Effector memory CD4-positive, alpha-beta T cell (primary cell): ENCODE measurements around the gene PCGF2.

Source experiments
- DNase-seq, 3 donors: peaks; one replicate each; pipeline ENCODE4 v3.0.0-alpha.2; 2020
- H3K27ac ChIP-seq: 2 replicates; pipeline ENCODE4 v1.7.0; 2013; ENCODE audit warnings: mild to moderate bottlenecking, low read length, moderate library complexity; ENCODE audit not compliant: insufficient read depth, poor library complexity, severe bottlenecking
- H3K27me3 ChIP-seq: replicated peaks from 2 replicates; pipeline ENCODE4 v1.7.0; 2013; ENCODE audit warnings: mild to moderate bottlenecking, low read length; ENCODE audit not compliant: insufficient read depth, control insufficient read depth, poor library complexity, severe bottlenecking
- H3K36me3 ChIP-seq: 2 replicates; pipeline ENCODE4 v1.7.0; 2013; ENCODE audit warnings: mild to moderate bottlenecking, low read length, moderate library complexity; ENCODE audit not compliant: control insufficient read depth, insufficient read depth
- H3K4me1 ChIP-seq: 2 replicates; pipeline ENCODE4 v1.7.0; 2013; ENCODE audit warnings: low read length, mild to moderate bottlenecking; ENCODE audit not compliant: control insufficient read depth, insufficient read depth, poor library complexity, severe bottlenecking
- H3K4me3 ChIP-seq: 2 replicates; pipeline ENCODE4 v1.7.0; 2013; ENCODE audit warnings: low read length, low read depth, mild to moderate bottlenecking; ENCODE audit not compliant: insufficient read depth, poor library complexity, severe bottlenecking
- H3K9me3 ChIP-seq: 2 replicates; pipeline ENCODE4 v1.7.0; 2013; ENCODE audit warnings: mild to moderate bottlenecking, low read length, moderate library complexity; ENCODE audit not compliant: control insufficient read depth

PCGF2 gene

DNA sequence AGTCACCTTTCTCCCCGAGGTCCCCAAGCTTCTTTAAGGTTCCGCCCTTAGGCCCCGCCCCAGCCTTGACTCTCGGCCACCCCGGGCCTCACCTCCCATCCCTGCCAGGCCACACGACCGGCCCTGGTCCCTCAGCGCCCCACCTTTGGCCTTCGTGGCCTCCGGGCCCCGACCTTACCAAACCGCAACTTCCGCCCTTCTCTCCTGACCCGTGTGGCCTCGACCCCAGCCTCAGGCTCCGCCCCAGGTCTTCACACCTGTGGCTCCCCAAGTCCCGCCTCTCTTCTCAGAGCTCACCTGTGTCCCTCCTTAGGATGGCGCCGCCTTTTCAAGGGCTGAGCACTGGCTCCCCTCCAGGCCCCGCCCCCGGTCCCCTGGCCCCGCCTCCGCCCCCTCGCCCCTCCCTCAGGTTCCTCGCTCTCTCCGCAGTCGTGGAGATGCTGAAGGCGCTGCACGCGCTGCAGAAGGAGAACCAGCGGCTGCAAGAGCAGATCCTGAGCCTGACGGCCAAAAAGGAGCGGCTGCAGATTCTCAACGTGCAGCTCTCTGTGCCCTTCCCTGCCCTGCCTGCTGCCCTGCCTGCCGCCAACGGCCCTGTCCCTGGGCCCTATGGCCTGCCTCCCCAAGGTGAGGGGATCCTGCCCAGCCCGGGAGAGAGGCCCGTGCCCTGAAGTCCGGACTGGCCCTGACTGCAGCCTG lies 28.0 kb downstream of the PCGF2 start:
- Histone ChIP-seq H3K27me3 (no peaks in the 10 kb centered on the region), H3K4me1 (peaks cover 8% of the 10 kb centered on the region), H3K27ac (no peak overlapping the region), H3K9me3 (no peaks in the 10 kb centered on the region), H3K4me3 (no peak overlapping the region), H3K36me3 (peaks cover 70% of the 10 kb centered on the region)
- no peak for DNase-seq

DNA sequence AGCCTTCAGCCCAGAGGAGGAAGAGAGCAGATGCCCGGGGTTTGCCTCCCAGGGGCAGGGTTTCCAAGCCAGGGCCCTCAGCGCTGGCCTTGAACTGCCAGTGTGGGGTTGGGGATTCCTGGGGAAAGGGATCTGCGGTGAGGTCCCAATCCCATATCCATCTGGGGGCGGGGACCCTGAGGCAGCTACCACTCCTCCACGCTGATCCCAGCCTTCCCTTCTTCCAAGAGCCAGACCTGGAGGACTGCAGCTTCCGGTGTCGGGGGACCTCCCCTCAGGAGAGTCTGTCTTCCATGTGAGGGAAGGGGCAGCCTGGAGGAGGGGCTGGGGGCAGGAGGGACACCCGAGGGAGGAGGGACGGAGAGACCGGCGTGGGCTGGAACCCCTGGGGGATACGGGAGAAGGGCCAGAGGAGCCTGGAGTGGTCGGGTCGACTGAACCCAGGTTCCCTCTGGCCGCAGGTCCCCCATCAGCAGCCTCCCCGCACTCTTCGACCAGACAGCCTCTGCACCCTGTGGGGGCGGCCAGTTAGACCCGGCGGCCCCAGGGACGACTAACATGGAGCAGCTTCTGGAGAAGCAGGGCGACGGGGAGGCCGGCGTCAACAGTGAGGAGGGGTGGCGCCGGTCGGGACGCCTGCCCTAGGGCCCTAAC lies 28.7 kb downstream of the PCGF2 start:
- Histone ChIP-seq H3K27me3 (no peaks in the 10 kb centered on the region), H3K4me3 (no peak overlapping the region), H3K9me3 (no peaks in the 10 kb centered on the region), H3K27ac (no peak overlapping the region), H3K36me3 (peaks cover 70% of the 10 kb centered on the region), H3K4me1 (peaks cover 1% of the 10 kb centered on the region)
- no peak for DNase-seq

DNA sequence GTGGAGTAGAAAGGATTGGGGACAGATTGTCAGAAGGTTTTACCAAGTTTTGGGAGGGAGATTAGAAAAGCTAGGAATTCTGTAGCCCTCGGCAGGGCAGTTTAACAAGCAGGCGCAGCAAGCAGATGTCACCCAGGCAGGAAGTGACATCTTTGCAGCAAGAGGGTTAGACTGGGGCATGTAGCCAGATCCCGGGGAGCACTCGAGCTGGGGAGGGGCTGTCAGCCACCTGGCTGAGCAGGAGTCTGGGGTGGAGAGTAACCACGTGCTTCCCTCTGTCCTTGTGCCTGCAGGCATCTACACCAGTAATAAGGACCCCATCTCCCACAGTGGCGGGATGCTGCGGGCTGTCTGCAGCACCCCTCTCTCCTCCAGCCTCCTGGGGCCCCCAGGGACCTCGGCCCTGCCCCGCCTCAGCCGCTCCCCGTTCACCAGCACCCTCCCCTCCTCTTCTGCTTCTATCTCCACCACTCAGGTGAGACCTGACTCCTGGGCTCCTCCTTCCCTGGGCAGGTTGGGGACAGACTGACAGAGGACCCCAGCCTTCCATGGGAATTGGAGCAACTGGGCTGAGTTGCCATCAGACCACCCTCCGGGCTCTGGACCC lies 30.9 kb downstream of the PCGF2 start:
- Histone ChIP-seq H3K4me1 (no peaks in the 10 kb centered on the region), H3K36me3 (peaks cover 85% of the 10 kb centered on the region), H3K27ac (no peak overlapping the region), H3K9me3 (no peaks in the 10 kb centered on the region), H3K4me3 (no peak overlapping the region), H3K27me3 (no peaks in the 10 kb centered on the region)
- no peak for DNase-seq

DNA sequence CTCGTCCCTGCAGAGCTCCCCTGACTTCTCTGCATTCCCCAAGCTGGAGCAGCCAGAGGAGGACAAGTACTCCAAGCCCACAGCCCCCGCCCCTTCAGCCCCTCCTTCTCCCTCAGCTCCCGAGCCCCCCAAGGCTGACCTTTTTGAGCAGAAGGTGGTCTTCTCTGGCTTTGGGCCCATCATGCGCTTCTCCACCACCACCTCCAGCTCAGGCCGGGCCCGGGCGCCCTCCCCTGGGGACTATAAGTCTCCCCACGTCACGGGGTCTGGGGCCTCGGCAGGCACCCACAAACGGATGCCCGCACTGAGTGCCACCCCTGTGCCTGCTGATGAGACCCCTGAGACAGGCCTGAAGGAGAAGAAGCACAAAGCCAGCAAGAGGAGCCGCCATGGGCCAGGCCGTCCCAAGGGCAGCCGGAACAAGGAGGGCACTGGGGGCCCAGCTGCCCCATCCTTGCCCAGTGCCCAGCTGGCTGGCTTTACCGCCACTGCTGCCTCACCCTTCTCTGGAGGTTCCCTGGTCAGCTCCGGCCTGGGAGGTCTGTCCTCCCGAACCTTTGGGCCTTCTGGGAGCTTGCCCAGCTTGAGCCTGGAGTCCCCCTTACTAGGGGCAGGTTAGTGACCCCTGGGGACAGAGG lies 31.6 kb downstream of the PCGF2 start:
- peaks cover 85% of the 10 kb centered on the region for H3K36me3 ChIP-seq
- H3K9me3 ChIP-seq = no peaks in the 10 kb centered on the region
- no peaks in the 10 kb centered on the region for H3K27me3 ChIP-seq
- no peak overlapping the region for H3K27ac ChIP-seq
- H3K4me1 ChIP-seq = no peaks in the 10 kb centered on the region
- no peak for DNase-seq
- H3K4me3 ChIP-seq = no peak overlapping the region

GRCh38 chr17:38715216-38715943 lies 32.8 kb downstream of the PCGF2 start:
- Histone ChIP-seq H3K4me1 (no peaks in the 10 kb centered on the region), H3K27me3 (no peaks in the 10 kb centered on the region), H3K4me3 (no peak overlapping the region), H3K36me3 (peaks cover 84% of the 10 kb centered on the region), H3K27ac (no peak overlapping the region), H3K9me3 (no peaks in the 10 kb centered on the region)
- no peak for DNase-seq

GRCh38 chr17:38713456-38714075 lies 34.6 kb downstream of the PCGF2 start:
- H3K27me3 ChIP-seq = no peaks in the 10 kb centered on the region
- DNase-seq = no peak
- no peak overlapping the region for H3K4me3 ChIP-seq
- H3K27ac ChIP-seq = no peak overlapping the region
- no peaks in the 10 kb centered on the region for H3K9me3 ChIP-seq
- H3K36me3 ChIP-seq = peaks cover 93% of the 10 kb centered on the region
- no peaks in the 10 kb centered on the region for H3K4me1 ChIP-seq

DNA sequence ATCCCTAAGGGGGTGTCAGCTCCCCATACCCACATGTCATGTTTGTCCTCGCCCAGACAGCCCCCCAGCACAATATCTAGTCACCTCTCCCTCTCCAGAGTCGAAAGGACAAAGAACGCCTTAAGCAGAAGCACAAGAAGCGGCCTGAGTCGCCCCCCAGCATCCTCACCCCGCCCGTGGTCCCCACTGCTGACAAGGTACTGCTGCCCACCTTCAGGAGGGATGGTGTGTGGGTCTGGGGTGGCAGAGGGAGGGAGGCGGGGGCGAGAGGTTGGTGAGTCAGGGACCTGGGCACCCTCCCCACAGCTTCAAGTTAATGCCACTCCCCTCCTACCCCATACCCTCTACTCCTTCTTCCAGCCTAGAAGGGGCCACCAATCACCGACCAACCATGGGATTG lies 35.5 kb downstream of the PCGF2 start:
- Histone ChIP-seq H3K4me3 (no peak overlapping the region), H3K36me3 (peaks cover 86% of the 10 kb centered on the region), H3K4me1 (peaks cover under 1% of the 10 kb centered on the region), H3K27me3 (no peaks in the 10 kb centered on the region), H3K27ac (no peak overlapping the region), H3K9me3 (no peaks in the 10 kb centered on the region)
- DNase-seq = no peak

DNA sequence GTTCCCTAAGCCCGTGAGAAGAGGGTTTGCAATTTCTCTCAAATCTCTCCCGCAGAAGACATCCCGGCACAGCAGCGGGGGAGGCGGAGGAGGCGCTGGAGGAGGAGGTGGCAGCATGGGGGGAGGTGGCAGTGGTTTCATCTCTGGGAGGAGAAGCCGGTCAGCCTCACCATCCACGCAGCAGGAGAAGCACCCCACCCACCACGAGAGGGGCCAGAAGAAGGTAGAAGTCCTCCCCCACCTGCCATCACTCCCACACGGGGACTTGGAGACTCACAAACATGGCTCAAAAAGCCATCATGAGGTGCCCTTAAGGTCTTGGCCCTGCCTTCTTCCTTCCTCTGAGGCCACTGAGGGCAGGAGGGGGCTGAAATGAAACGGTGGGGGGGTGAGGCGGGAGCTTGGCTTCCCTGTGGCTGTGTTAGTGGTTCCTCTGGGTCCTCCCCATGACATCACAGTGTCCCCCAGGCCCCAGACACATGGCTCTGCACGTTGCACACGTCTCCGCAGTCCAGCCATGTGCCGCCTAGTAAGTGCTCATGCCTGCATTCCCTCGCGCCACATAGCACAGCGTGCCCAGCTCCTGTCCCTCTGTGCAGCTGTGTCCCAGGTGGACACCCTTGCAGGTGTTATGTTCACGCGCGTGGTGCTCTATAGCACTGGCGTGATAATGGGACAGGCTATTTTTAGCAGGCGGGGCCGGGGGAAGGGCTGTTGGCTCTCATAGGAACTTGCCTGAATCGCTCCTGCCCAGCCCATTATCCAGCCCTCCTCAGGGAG lies 36.2 kb downstream of the PCGF2 start:
- Histone ChIP-seq H3K4me3 (no peak overlapping the region), H3K27ac (no peak overlapping the region), H3K36me3 (peaks cover 80% of the 10 kb centered on the region), H3K9me3 (no peaks in the 10 kb centered on the region), H3K27me3 (no peaks in the 10 kb centered on the region), H3K4me1 (peaks cover 6% of the 10 kb centered on the region)
- no peak for DNase-seq

DNA sequence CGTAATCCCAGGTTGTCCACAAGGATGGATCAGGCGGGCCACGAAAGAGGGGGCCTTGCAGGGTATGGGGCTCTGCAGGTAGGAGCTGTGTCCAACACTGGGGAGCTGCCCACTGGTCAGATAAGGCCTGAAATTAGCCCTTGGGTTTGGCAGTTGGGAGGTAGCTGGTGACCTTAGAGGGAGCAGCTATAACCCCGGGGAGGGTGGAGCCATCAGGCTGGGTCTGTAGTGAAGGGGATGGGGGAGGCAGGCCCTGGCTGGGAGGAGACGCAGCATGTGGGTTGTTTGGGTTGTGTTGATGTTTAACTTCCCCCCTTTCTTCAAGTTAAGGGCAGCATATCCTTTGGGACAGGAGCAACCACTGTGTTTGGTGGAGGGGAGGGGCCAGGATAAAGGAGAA lies 37.2 kb downstream of the PCGF2 start:
- Histone ChIP-seq H3K36me3 (peaks cover 70% of the 10 kb centered on the region), H3K9me3 (no peaks in the 10 kb centered on the region), H3K4me3 (no peak overlapping the region), H3K4me1 (peaks cover 11% of the 10 kb centered on the region), H3K27ac (no peak overlapping the region), H3K27me3 (no peaks in the 10 kb centered on the region)
- no peak for DNase-seq
